ENCODE results near the gene TPO.

- TF ChIP-seq CTCF (conservative IDR thresholded peaks at IDR 0.05), result no peak
- TF ChIP-seq EZH2 (IDR thresholded peaks at IDR 0.05; ENCODE audit: low read depth), result no peak
Observed at GRCh38 chr2:1407950-1408675, 5.2 kb upstream of the TPO start.
